Right lobe of liver (tissue), 4 donors: ENCODE measurements around the gene PCED1B.

Source experiments
- POLR2A ChIP-seq: fragments of 450-650 bp; IDR thresholded peaks from one replicate; pipeline ENCODE4 v1.6.1; 2017; ENCODE audit warnings: antibody characterized with exemption, mild to moderate bottlenecking
- TF ChIP-seq, protein P1 (sequence below), 4 donors: fragments of 200-600 bp in 3 of 4; fragments of 450-650 bp in 1 of 4; IDR thresholded peaks; one replicate each; pipeline versions ENCODE4 v1.5.1 to v1.8.0; 2016 to 2022; ENCODE audit warnings: antibody characterized with exemption in 4 of 4, mild to moderate bottlenecking in 2 of 4
- donor health status: DM: no; HTN: no; CAD: no.
- donor health status: DM: no; HTN: no; CAD: no.
- donor health status: DM: no; HTN: yes; CAD: no.

DNA sequence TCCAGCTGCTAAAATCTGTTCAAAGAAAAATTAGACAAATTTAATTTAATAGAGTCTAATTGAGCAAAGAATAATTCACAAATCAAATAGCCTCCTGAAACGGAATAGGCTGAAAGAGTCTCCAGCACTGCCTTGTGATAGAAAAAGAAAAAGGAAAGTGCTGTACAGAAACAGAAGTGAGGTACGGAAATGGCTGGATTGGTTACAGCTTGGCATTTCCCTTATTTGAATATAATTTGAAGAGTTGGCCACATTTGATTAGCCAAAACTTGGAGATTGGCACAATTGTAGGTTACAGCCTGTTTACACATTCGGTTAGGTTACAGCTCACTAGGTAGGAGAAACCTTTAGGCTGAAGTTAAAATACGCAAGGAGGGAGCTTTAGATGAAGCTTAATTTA, 24.8 kb upstream of the PCED1B start:
- TF ChIP-seq, protein P1, sequence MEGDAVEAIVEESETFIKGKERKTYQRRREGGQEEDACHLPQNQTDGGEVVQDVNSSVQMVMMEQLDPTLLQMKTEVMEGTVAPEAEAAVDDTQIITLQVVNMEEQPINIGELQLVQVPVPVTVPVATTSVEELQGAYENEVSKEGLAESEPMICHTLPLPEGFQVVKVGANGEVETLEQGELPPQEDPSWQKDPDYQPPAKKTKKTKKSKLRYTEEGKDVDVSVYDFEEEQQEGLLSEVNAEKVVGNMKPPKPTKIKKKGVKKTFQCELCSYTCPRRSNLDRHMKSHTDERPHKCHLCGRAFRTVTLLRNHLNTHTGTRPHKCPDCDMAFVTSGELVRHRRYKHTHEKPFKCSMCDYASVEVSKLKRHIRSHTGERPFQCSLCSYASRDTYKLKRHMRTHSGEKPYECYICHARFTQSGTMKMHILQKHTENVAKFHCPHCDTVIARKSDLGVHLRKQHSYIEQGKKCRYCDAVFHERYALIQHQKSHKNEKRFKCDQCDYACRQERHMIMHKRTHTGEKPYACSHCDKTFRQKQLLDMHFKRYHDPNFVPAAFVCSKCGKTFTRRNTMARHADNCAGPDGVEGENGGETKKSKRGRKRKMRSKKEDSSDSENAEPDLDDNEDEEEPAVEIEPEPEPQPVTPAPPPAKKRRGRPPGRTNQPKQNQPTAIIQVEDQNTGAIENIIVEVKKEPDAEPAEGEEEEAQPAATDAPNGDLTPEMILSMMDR (IDR thresholded peaks at IDR 0.05) = no peak
- no peak for TF ChIP-seq POLR2A
